KG1 (cell line): ENCODE data around the gene PNMT.

Experiments
- DNase-seq: peaks from one replicate; lab custom pipeline; 2025; lab: John Stamatoyannopoulos, UW

The PNMT gene

GRCh38 chr17:39653662-39654331 lies 14.5 kb upstream of the PNMT start:
- no peak for DNase-seq

GRCh38 chr17:39655105-39655504 lies 13.1 kb upstream of the PNMT start:
- no peak for DNase-seq

GRCh38 chr17:39658346-39658745 lies 9.9 kb upstream of the PNMT start:
- no peak for DNase-seq

- no peak for DNase-seq
Observed at GRCh38 chr17:39658760-39659159, 9.5 kb upstream of the PNMT start.

GRCh38 chr17:39659279-39660010 lies 8.8 kb upstream of the PNMT start:
- DNase-seq: no peak

GRCh38 chr17:39660011-39660360 lies 8.3 kb upstream of the PNMT start:
- no peak for DNase-seq

- DNase-seq: no peak
Observed at GRCh38 chr17:39660397-39661385, 7.6 kb upstream of the PNMT start.

GRCh38 chr17:39661744-39662541 lies 6.3 kb upstream of the PNMT start:
- no peak for DNase-seq

GRCh38 chr17:39662551-39663339 lies 5.5 kb upstream of the PNMT start:
- no peak for DNase-seq

GRCh38 chr17:39663340-39663687 lies 4.9 kb upstream of the PNMT start:
- no peak for DNase-seq

- DNase-seq: no peak
Observed at GRCh38 chr17:39663688-39664580, 4.3 kb upstream of the PNMT start.

- DNase-seq: no peak
Observed at GRCh38 chr17:39664581-39665561, 3.4 kb upstream of the PNMT start, which contains the start of gene TCAP. Gene TCAP (plus strand): TSS chr17:39665349. CDS start chr17:39665360, 11 bp downstream.

GRCh38 chr17:39665642-39666224 lies 2.5 kb upstream of the PNMT start:
- DNase-seq: no peak

- DNase-seq: no peak
Observed at GRCh38 chr17:39666231-39666600, 2.0 kb upstream of the PNMT start.

- DNase-seq: no peak
Observed at GRCh38 chr17:39666601-39667261, 1.5 kb upstream of the PNMT start.

- no peak for DNase-seq
Observed at GRCh38 chr17:39667262-39667944, 850 bp upstream of the PNMT start.
